ENCODE measurements around the gene ATP11A. TPM values are rescaled to one million over a fixed set of nuclear protein-coding genes. Genes with fewer than 3 reads are reported as not detected.

The ATP11A gene
- total and polyA plus RNA-seq, 8 donors, result 9.3 to 51.0 (median 30.5) TPM

- no peak for DNase-seq
- no peak for ATAC-seq
- FAIRE-seq, result no peak
Measured at GRCh38 chr13:112731667-112732616, 42.1 kb downstream of the ATP11A start.

GRCh38 chr13:112732679-112733078, 42.8 kb downstream of the ATP11A start:
- no peak for DNase-seq
- no peak for TF ChIP-seq CTCF (IDR thresholded peaks at IDR 0.05)
- WGBS, 2 donors, result 90 to 93% methylated on average over 10 of the region's 10 CpGs
- Histone ChIP-seq H3K27me3 (no peaks in the 10 kb centered on the region), H3K9me3 (no peaks in the 10 kb centered on the region), H3K27ac (no peak overlapping the region), H3K4me3 (no peak overlapping the region), H3K36me3 (no peaks in the 10 kb centered on the region), H3K4me1 (peaks cover under 1 to 7% (median 3%) of the 10 kb centered on the region in 3 donors)
- ATAC-seq, result no peak
- intact Hi-C loops (cut with DNase I), result no loop called here
- no peak for FAIRE-seq

More at GRCh38 chr13:112731667-112732616, 42.1 kb downstream of the ATP11A start:
- 93 to 94% methylated on average over 17 to 20 of the region's 20 CpGs for WGBS, 2 donors
- Histone ChIP-seq H3K4me3 (no peak overlapping the region), H3K27ac (no peak overlapping the region), H3K9me3 (no peaks in the 10 kb centered on the region), H3K27me3 (no peaks in the 10 kb centered on the region), H3K4me1 (peaks cover 8 to 12% (median 9%) of the 10 kb centered on the region in 3 donors), H3K36me3 (no peaks in the 10 kb centered on the region)
- intact Hi-C loops (cut with DNase I), result no loop called here
- TF ChIP-seq CTCF (IDR thresholded peaks at IDR 0.05), result no peak

- Histone ChIP-seq H3K4me3 (no peak overlapping the region), H3K4me1 (peaks cover 0 to 7% (median 0%) of the 10 kb centered on the region in 3 donors), H3K36me3 (no peaks in the 10 kb centered on the region), H3K27me3 (no peaks in the 10 kb centered on the region), H3K27ac (peak overlapping the region in 1 of 4 donors; percentile 7), H3K9me3 (no peaks in the 10 kb centered on the region)
- ATAC-seq (peak in 1 of 4 donors; percentile 24), FAIRE-seq (no peak), DNase-seq (no peak)
- intact Hi-C loops (cut with DNase I), result no loop called here
- TF ChIP-seq CTCF (IDR thresholded peaks at IDR 0.05), result no peak
- WGBS, 2 donors, result 95% methylated on average over 6 of the region's 6 CpGs
Measured at GRCh38 chr13:112733112-112733511, 43.3 kb downstream of the ATP11A start.

GRCh38 chr13:112733661-112734379, 44.0 kb downstream of the ATP11A start:
- intact Hi-C loops (cut with DNase I), result no loop called here

More at GRCh38 chr13:112733661-112734379, 44.0 kb downstream of the ATP11A start:
- H3K9me3 ChIP-seq, result no peaks in the 10 kb centered on the region
- no peak for DNase-seq
- no peak for FAIRE-seq
- ATAC-seq, result peak; percentile 35 to 77 (median 72)
- WGBS, 2 donors, result 41 to 42% methylated on average over 7 of the region's 7 CpGs
- H3K27me3 ChIP-seq, result no peaks in the 10 kb centered on the region
- no peak overlapping the region for H3K4me3 ChIP-seq
- peak overlapping the region in 2 of 4 donors; percentile 13 to 23 for H3K27ac ChIP-seq
- H3K4me1 ChIP-seq, result peaks cover 0 to 7% (median 0%) of the 10 kb centered on the region in 3 donors
- no peaks in the 10 kb centered on the region for H3K36me3 ChIP-seq
- TF ChIP-seq CTCF (IDR thresholded peaks at IDR 0.05), result no peak

All from pancreas (tissue), 10 donors.